ENCODE results near the gene OR5H1. TPM values are rescaled to one million over a fixed set of nuclear protein-coding genes. Genes with fewer than 3 reads are reported as not detected.
"Not testable (repeated sequence)": the region's sequence is repeated elsewhere in the genome, so short reads cannot be mapped to it uniquely, and the experiment has no call there.

The OR5H1 gene
- total RNA-seq, 2 donors from 2014 or later = 0.09 to 0.22 TPM

DNA sequence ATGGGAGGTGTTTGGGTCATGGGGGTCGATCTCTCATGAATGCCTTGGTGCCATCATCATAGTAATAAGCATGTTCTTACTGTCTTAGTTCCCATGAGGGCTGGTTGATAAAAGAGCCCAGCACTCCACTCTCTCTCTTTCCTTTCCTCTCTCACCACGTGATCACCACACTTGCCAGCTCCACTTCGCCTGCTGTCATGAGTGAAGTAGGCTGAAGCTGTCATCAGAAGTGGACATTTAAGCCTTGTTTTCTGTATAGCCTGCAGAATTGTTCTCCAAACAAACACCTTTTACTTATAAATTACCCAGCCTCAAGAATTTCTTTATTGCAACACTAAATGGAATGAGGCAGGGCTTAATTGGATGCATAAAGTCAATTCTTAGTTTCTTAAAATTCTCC is 6.1 kb downstream of the OR5H1 start:
- peaks cover 8% of the 10 kb centered on the region for H3K4me1 Mint-ChIP-seq
- no peaks in the 10 kb centered on the region for H3K36me3 Mint-ChIP-seq (ENCODE audit: low read depth)
- H3K27me3 Mint-ChIP-seq (ENCODE audit: insufficient read depth) = no peaks in the 10 kb centered on the region
- no peaks in the 10 kb centered on the region for H3K9me3 Mint-ChIP-seq
- TF ChIP-seq, protein P1, sequence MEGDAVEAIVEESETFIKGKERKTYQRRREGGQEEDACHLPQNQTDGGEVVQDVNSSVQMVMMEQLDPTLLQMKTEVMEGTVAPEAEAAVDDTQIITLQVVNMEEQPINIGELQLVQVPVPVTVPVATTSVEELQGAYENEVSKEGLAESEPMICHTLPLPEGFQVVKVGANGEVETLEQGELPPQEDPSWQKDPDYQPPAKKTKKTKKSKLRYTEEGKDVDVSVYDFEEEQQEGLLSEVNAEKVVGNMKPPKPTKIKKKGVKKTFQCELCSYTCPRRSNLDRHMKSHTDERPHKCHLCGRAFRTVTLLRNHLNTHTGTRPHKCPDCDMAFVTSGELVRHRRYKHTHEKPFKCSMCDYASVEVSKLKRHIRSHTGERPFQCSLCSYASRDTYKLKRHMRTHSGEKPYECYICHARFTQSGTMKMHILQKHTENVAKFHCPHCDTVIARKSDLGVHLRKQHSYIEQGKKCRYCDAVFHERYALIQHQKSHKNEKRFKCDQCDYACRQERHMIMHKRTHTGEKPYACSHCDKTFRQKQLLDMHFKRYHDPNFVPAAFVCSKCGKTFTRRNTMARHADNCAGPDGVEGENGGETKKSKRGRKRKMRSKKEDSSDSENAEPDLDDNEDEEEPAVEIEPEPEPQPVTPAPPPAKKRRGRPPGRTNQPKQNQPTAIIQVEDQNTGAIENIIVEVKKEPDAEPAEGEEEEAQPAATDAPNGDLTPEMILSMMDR (conservative IDR thresholded peaks at IDR 0.05) = no peak
- DNase-seq = no peak
- H3K9me3 ChIP-seq (ENCODE audit: control insufficient read depth, low read length) = no peaks in the 10 kb centered on the region
- H3K4me1 ChIP-seq (ENCODE audit: control insufficient read depth, insufficient read depth, low read length) = no peaks in the 10 kb centered on the region
- 90 to 100% methylated on average over 1 to 3 of the region's 3 CpGs for WGBS, 2 experiments (ENCODE audit: insufficient coverage in 1 of 2, insufficient read length in 1 of 2)
- H3K27ac ChIP-seq (ENCODE audit: low read depth, low read length) = no peak overlapping the region
- H3K4me3 ChIP-seq (ENCODE audit: low read length) = no peak overlapping the region
- H3K36me3 ChIP-seq (ENCODE audit: control insufficient read depth, insufficient read depth, low read length) = no peaks in the 10 kb centered on the region
- H3K9ac ChIP-seq (ENCODE audit: extremely low read depth, low read length, poor library complexity, severe bottlenecking) = no peak overlapping the region
- H3K4me3 Mint-ChIP-seq = no peak overlapping the region
- no peak overlapping the region for H3K27ac Mint-ChIP-seq
- no peaks in the 10 kb centered on the region for H3K27me3 ChIP-seq (ENCODE audit: control insufficient read depth, insufficient read depth, low read length, poor library complexity, severe bottlenecking)

DNA sequence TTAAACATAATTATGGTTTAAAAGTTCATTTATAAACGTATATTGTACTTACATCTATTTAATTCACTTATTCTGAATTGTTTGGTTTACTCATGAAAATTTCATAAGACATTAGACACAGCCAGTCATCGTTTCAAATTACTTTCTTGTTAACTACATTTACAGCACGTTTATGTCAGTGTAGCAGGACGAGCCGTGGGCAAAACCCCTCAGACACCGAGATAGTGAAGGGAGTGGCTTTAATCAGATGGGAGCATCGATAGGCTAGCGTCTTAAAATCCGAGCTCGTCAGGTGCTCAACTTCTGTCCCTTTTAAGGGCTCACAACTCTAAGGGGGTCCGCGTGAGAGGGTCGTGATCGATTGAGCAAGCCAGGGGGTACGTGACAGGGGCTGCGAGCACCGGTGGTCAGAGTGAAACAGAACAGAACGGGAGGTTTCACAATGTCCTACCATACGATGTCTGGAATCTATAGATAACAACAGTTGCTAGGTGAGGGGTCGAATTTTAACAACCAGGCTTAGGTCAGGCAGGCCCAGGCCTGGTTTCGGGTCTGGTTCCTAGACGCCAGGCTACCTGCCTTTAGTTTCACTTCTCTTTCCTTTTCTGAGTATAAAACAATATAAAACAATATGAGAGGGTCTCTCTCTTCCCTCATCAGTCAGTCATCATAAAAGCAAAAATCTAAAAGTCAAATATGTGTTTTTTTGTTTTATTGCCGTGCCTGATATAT is 7.5 kb downstream of the OR5H1 start:
- H3K4me3 Mint-ChIP-seq; H3K9me3 Mint-ChIP-seq; H3K9me3 ChIP-seq (ENCODE audit: control insufficient read depth, low read length); H3K4me1 Mint-ChIP-seq; H3K4me3 ChIP-seq (ENCODE audit: low read length); DNase-seq; H3K36me3 ChIP-seq (ENCODE audit: control insufficient read depth, insufficient read depth, low read length); H3K27ac ChIP-seq (ENCODE audit: low read depth, low read length); H3K27me3 Mint-ChIP-seq (ENCODE audit: insufficient read depth); H3K36me3 Mint-ChIP-seq (ENCODE audit: low read depth); H3K27me3 ChIP-seq (ENCODE audit: control insufficient read depth, insufficient read depth, low read length, poor library complexity, severe bottlenecking); H3K4me1 ChIP-seq (ENCODE audit: control insufficient read depth, insufficient read depth, low read length); H3K9ac ChIP-seq (ENCODE audit: extremely low read depth, low read length, poor library complexity, severe bottlenecking): not testable (repeated sequence)
- peak overlapping the region; percentile 33 for H3K27ac Mint-ChIP-seq
- 90 to 97% methylated on average over 6 to 20 of the region's 23 CpGs for WGBS, 2 experiments (ENCODE audit: insufficient coverage in 1 of 2, insufficient read length in 1 of 2)

DNA sequence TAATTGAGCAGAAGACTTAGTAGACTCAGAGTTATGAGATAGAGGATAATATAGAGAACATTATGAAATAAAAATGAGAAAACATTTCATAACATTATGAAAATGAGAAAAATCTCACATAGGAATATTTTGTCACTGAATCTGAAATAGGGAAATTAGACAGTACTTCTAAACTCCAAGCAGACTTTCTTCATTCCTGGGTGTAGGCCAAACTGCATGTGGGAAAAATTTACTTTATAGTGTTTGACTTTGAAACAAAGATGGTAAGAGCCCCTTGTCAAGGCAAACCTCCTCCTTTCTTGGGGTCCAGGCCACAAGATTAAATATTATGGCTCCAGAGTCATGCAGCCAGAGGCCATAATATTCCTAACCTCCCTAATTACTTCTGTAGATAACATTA is 10.0 kb downstream of the OR5H1 start:
- Mint-ChIP-seq H3K27me3 (ENCODE audit: insufficient read depth) (no peaks in the 10 kb centered on the region), H3K4me3 (no peak overlapping the region), H3K27ac (no peak overlapping the region), H3K4me1 (peaks cover 8% of the 10 kb centered on the region), H3K36me3 (ENCODE audit: low read depth) (no peaks in the 10 kb centered on the region), H3K9me3 (no peaks in the 10 kb centered on the region)
- Histone ChIP-seq H3K4me3 (ENCODE audit: low read length) (no peak overlapping the region), H3K27ac (ENCODE audit: low read depth, low read length) (no peak overlapping the region), H3K27me3 (ENCODE audit: control insufficient read depth, insufficient read depth, low read length, poor library complexity, severe bottlenecking) (no peaks in the 10 kb centered on the region), H3K9me3 (ENCODE audit: control insufficient read depth, low read length) (no peaks in the 10 kb centered on the region), H3K36me3 (ENCODE audit: control insufficient read depth, insufficient read depth, low read length) (no peaks in the 10 kb centered on the region), H3K9ac (ENCODE audit: extremely low read depth, low read length, poor library complexity, severe bottlenecking) (no peak overlapping the region), H3K4me1 (ENCODE audit: control insufficient read depth, insufficient read depth, low read length) (no peaks in the 10 kb centered on the region)
- DNase-seq = no peak
- TF ChIP-seq, protein P1 (conservative IDR thresholded peaks at IDR 0.05) = no peak

DNA sequence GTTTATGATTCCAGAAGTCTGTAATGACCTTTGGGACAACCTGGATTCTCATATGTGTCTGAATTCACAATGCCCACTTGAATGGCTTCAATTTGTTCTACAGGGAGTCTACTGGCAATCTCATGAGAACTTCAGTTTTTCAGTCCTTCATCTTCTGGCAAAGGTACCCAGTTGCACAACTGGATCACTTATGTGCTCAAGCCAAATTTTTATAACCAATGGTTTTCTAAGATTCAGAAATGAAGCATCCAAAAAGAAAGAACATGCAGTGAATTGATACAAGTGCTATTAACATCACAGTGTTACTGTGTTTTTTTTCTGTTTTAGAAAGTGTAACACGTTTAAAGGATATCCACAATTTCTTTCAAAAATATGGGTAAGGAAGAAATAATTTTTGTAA is 16.7 kb downstream of the OR5H1 start, which contains the start of gene OR5H14:
OR5H14 (plus strand) TSS at position 301 of the 400 bp plus-strand sequence. CDS start 1,907 bp downstream, outside the sequence.
- no peaks in the 10 kb centered on the region for H3K4me1 ChIP-seq (ENCODE audit: control insufficient read depth, insufficient read depth, low read length)
- Mint-ChIP-seq H3K9me3 (peaks cover 3% of the 10 kb centered on the region), H3K36me3 (ENCODE audit: low read depth) (no peaks in the 10 kb centered on the region), H3K4me3 (no peak within 1 kb of the TSS), H3K27me3 (ENCODE audit: insufficient read depth) (no peaks in the 10 kb centered on the region), H3K27ac (no peak within 1 kb of the TSS), H3K4me1 (no peaks in the 10 kb centered on the region)
- no peak within 1 kb of the TSS for H3K4me3 ChIP-seq (ENCODE audit: low read length)
- no peak within 1 kb of the TSS for H3K9ac ChIP-seq (ENCODE audit: extremely low read depth, low read length, poor library complexity, severe bottlenecking)
- no peaks in the 10 kb centered on the region for H3K9me3 ChIP-seq (ENCODE audit: control insufficient read depth, low read length)
- no peak within 1 kb of the TSS for H3K27ac ChIP-seq (ENCODE audit: low read depth, low read length)
- TF ChIP-seq, protein P1 (conservative IDR thresholded peaks at IDR 0.05) = no peak
- DNase-seq = no peak
- WGBS, 2 experiments (ENCODE audit: insufficient coverage in 1 of 2, insufficient read length in 1 of 2) = 82% methylated on average over 1 of the region's 1 CpG; no CpG with 5 or more reads in 1 of the 2 experiments
- H3K36me3 ChIP-seq (ENCODE audit: control insufficient read depth, insufficient read depth, low read length) = no peaks in the 10 kb centered on the region
- no peaks in the 10 kb centered on the region for H3K27me3 ChIP-seq (ENCODE audit: control insufficient read depth, insufficient read depth, low read length, poor library complexity, severe bottlenecking)
